B cell (primary cell): ENCODE results near the gene SRC. TPM values are rescaled to one million over a fixed set of nuclear protein-coding genes. Genes with fewer than 3 reads are reported as not detected.

ENCODE experiments used
- ATAC-seq: fragments of 200-7000 bp; cut with Tn5 transposase; one replicate; pipeline ENCODE4 v1.10.0; 2021; ENCODE audit warnings: low read depth, mild to moderate bottlenecking, moderate number of reproducible peaks, moderate library complexity
- CTCF ChIA-PET: fragments of 350-600 bp; sonication (Branson Sonifier 250); formaldehyde crosslinking; loops from one replicate; lab custom pipeline; 2021; ENCODE audit warnings: antibody characterized with exemption, inconsistent platforms; lab: Charles Lee
- POLR2A ChIA-PET: fragments of 350-600 bp; sonication (Branson Sonifier 250); formaldehyde crosslinking; loops from one replicate; lab custom pipeline; 2021; ENCODE audit warnings: antibody characterized with exemption; lab: Charles Lee
- DNase-seq: peaks from one replicate; pipeline ENCODE4 v3.0.0; 2013
- H2AFZ ChIP-seq: 2 replicates; pipeline ENCODE4 v1.6.1; 2012; ENCODE audit warnings: mild to moderate bottlenecking, low read depth, low read length; ENCODE audit not compliant: insufficient read depth, poor library complexity, severe bottlenecking
- H3K27ac ChIP-seq, 2 donors: 1 replicate in 1 of 2; 2 replicates in 1 of 2; pipeline ENCODE4 v1.5.1; 2012 to 2013; ENCODE audit warnings: low read length in 2 of 2, mild to moderate bottlenecking in 2 of 2, moderate library complexity in 1 of 2
- H3K27me3 ChIP-seq, 4 experiments: fragments of 200-600 bp in 1 of 4; sonication (generic) in 1 of 4; replicated peaks in 1 of 4; 1 replicate in 2 of 4; 2 replicates in 2 of 4; pipeline versions ENCODE4 v1.6.1 to v1.7.0; 2013 to 2016; ENCODE audit warnings: low read length in 3 of 4, mild to moderate bottlenecking in 2 of 4, mixed read lengths in 1 of 4, moderate library complexity in 1 of 4; ENCODE audit not compliant: insufficient read depth in 4 of 4, control insufficient read depth in 3 of 4; ENCODE audit errors: control extremely low read depth in 1 of 4
- H3K36me3 ChIP-seq, 2 experiments: replicated peaks in 1 of 2; 1 replicate in 1 of 2; 2 replicates in 1 of 2; pipeline versions ENCODE4 v1.6.1 to v1.7.1; 2013; ENCODE audit warnings: low read length in 1 of 2; ENCODE audit not compliant: insufficient read depth in 2 of 2, control insufficient read depth in 1 of 2; ENCODE audit errors: control extremely low read depth in 1 of 2, extremely low read depth in 1 of 2
- H3K4me1 ChIP-seq, 2 donors: fragments of 200-600 bp in 1 of 2; sonication (generic) in 1 of 2; 1 replicate in 1 of 2; 2 replicates in 1 of 2; pipeline versions ENCODE4 v1.5.1 to v1.6.1; 2013 to 2017; ENCODE audit warnings: low read length in 2 of 2; ENCODE audit not compliant: control insufficient read depth in 2 of 2, insufficient read depth in 2 of 2
- H3K4me2 ChIP-seq: replicated peaks from 2 replicates; pipeline ENCODE3; 2012; ENCODE audit warnings: mild to moderate bottlenecking, low read depth, low read length; ENCODE audit not compliant: poor library complexity, severe bottlenecking
- H3K4me3 ChIP-seq, 5 experiments: fragments of 200-600 bp in 1 of 5; sonication (generic) in 1 of 5; 1 replicate in 3 of 5; 2 replicates in 2 of 5; pipeline versions ENCODE4 v1.5.1 to v1.7.0; 2011 to 2016; ENCODE audit warnings: low read length in 4 of 5, mild to moderate bottlenecking in 4 of 5, low read depth in 2 of 5, control low read depth in 1 of 5, moderate library complexity in 1 of 5; ENCODE audit not compliant: insufficient read depth in 1 of 5; ENCODE audit errors: control extremely low read depth in 1 of 5, extremely low read depth in 1 of 5
- H3K79me2 ChIP-seq: fragments of 200-600 bp; sonication (generic); one replicate; pipeline ENCODE4 v1.6.0; 2016; ENCODE audit warnings: low read length; ENCODE audit not compliant: control insufficient read depth, insufficient read depth
- H3K9ac ChIP-seq: fragments of 200-600 bp; sonication (generic); 2 replicates; pipeline ENCODE4 v1.6.1; 2017; ENCODE audit warnings: mild to moderate bottlenecking, low read length, moderate library complexity
- H3K9me3 ChIP-seq, 3 donors: one replicate each; pipeline versions ENCODE4 v1.6.1 to v1.7.1; 2013; ENCODE audit warnings: low read length in 2 of 3; ENCODE audit not compliant: control insufficient read depth in 2 of 3, insufficient read depth in 1 of 3; ENCODE audit errors: control extremely low read depth in 1 of 3
- H4K20me1 ChIP-seq: 2 replicates; pipeline ENCODE4 v1.6.0; 2012; ENCODE audit warnings: mild to moderate bottlenecking, low read length; ENCODE audit not compliant: insufficient read depth, control insufficient read depth, poor library complexity, severe bottlenecking
- H3K27ac Mint-ChIP-seq: one replicate; pipeline ENCODE4 v1.8.0; 2021; ENCODE audit warnings: mixed read lengths
- H3K27me3 Mint-ChIP-seq: one replicate; pipeline ENCODE4 v1.8.0; 2021; ENCODE audit warnings: mixed read lengths
- H3K4me1 Mint-ChIP-seq: one replicate; pipeline ENCODE4 v1.8.0; 2021; ENCODE audit warnings: mixed read lengths
- H3K4me3 Mint-ChIP-seq: one replicate; pipeline ENCODE4 v1.8.0; 2021; ENCODE audit warnings: mixed read lengths
- H3K9me3 Mint-ChIP-seq: one replicate; pipeline ENCODE4 v1.8.0; 2022; ENCODE audit warnings: mixed read lengths; ENCODE audit not compliant: insufficient read depth
- CTCF ChIP-seq: fragments of 200-600 bp; IDR thresholded peaks from one replicate; pipeline ENCODE4 v1.8.0; 2022; ENCODE audit warnings: antibody characterized with exemption, mild to moderate bottlenecking
- EZH2 ChIP-seq: IDR thresholded peaks from 2 replicates; pipeline ENCODE4 v1.6.1; 2012; ENCODE audit warnings: borderline replicate concordance, low read depth, mild to moderate bottlenecking, moderate library complexity, low read length; ENCODE audit not compliant: insufficient read depth, poor library complexity, severe bottlenecking
- WGBS: methylation state at CpG from one replicate; pipeline ENCODE4 v1.1.5; 2013; ENCODE audit warnings: missing lambda C conversion rate; ENCODE audit not compliant: insufficient coverage; 5-methylcytosine and 5-hydroxymethylcytosine counted together
- intact Hi-C: fragments of 100-400 bp; cut with micrococcal nuclease; formaldehyde crosslinking; loops from one replicate; pipeline ENCODE4 v1.10.0; 2022
- polyA plus RNA-seq: library from polyadenylated mRNA; depleted of rRNA; stranded (reverse); fragments of >200 nt; gene quantifications from 2 replicates; pipeline ENCODE4 v1.2.3, GENCODE V29; 2012
- total RNA-seq, 2 donors: library from RNA; stranded (reverse); fragments of 120-200 nt in 1 of 2; gene quantifications; 1 replicate in 1 of 2; 2 replicates in 1 of 2; pipeline versions ENCODE4 v1.2.3 to v1.2.4, GENCODE V29; 2013 to 2022

The SRC gene
- total and polyA plus RNA-seq, 2 donors (not counting 1 experiment from before 2014, with no cell fraction given), result 6.5 to 16.8 TPM

- Mint-ChIP-seq H3K9me3 (no peaks in the 10 kb centered on the region), H3K27me3 (no peaks in the 10 kb centered on the region), H3K4me1 (peaks cover 39% of the 10 kb centered on the region), H3K27ac (peak overlapping the region; percentile 73), H3K4me3 (peak overlapping the region; percentile 77)
- Histone ChIP-seq H3K79me2 (peaks cover 2% of the 10 kb centered on the region), H3K27ac (no peak overlapping the region), H3K9me3 (no peaks in the 10 kb centered on the region), H3K4me2 (peak overlapping the region; percentile 96), H3K4me3 (no peak overlapping the region), H2AFZ (peak overlapping the region; percentile 91), H3K9ac (no peak overlapping the region), H4K20me1 (no peaks in the 10 kb centered on the region), H3K36me3 (no peaks in the 10 kb centered on the region), H3K4me1 (peaks cover 10 to 42% of the 10 kb centered on the region in 2 donors), H3K27me3 (no peaks in the 10 kb centered on the region)
- TF ChIP-seq CTCF (no peak), EZH2 (no peak)
- no peak for ATAC-seq
- ChIA-PET POLR2A (interaction anchor here (1.5 to 1.9 kb wide), 2 partner anchors 36 to 94 kb away, joined by 5 to 9 read pairs; partner anchors contain the start of gene MANBAL), CTCF (interaction anchor here (0.6 to 6.0 kb wide), 16 partner anchors 12 to 188 kb away, joined by 3 to 67 read pairs (median 4); no protein-coding TSS in a partner anchor)
- intact Hi-C loops, result loop anchor here (5.0 kb wide), 1 partner anchor 46 kb away; no protein-coding TSS in a partner anchor
- WGBS, result 84% methylated on average over 20 of the region's 25 CpGs
- no peak for DNase-seq
Measured at GRCh38 chr20:37383229-37383989, 37.5 kb downstream of the SRC start.
